HG03196 (cell line): ENCODE results near the gene CUEDC2.

Experiments
- ATAC-seq: cut with Tn5 transposase; IDR thresholded peaks from one replicate; pipeline ENCODE4 v1.9.1; 2021; ENCODE audit not compliant: unreplicated experiment

CUEDC2 gene

GRCh38 chr10:102425444-102425843 lies 6.9 kb downstream of the CUEDC2 start:
- ATAC-seq: no peak

- ATAC-seq: no peak
These were observed 7.5 kb downstream of the CUEDC2 start for GRCh38 chr10:102424916-102425315.

- ATAC-seq: no peak
These were observed 8.2 kb downstream of the CUEDC2 start for GRCh38 chr10:102424145-102424544.

- no peak for ATAC-seq
These were observed 8.9 kb downstream of the CUEDC2 start for GRCh38 chr10:102423372-102423968.

GRCh38 chr10:102422545-102423129 lies 9.7 kb downstream of the CUEDC2 start:
- peak; percentile 23 for ATAC-seq

- no peak for ATAC-seq
These were observed 10.4 kb downstream of the CUEDC2 start for GRCh38 chr10:102421757-102422512.

- no peak for ATAC-seq
These were observed 10.9 kb downstream of the CUEDC2 start for GRCh38 chr10:102421507-102421756.

- ATAC-seq: peak; percentile 57
These were observed 11.5 kb downstream of the CUEDC2 start, which contains the start of gene FBXL15 for GRCh38 chr10:102420714-102421506. FBXL15 (plus strand) TSS chr10:102420836; CDS start chr10:102421130, 294 bp downstream.

- ATAC-seq: no peak
These were observed 12.1 kb downstream of the CUEDC2 start for GRCh38 chr10:102420181-102420713.

- no peak for ATAC-seq
These were observed 12.8 kb downstream of the CUEDC2 start for GRCh38 chr10:102419269-102420180.

- no peak for ATAC-seq
These were observed 13.6 kb downstream of the CUEDC2 start, which contains the start of gene PSD for GRCh38 chr10:102418622-102419268. PSD (minus strand) TSS chr10:102418785; CDS start chr10:102417038, 1,747 bp downstream.

GRCh38 chr10:102416695-102417094 lies 15.7 kb downstream of the CUEDC2 start:
- no peak for ATAC-seq

- no peak for ATAC-seq
These were observed 16.1 kb downstream of the CUEDC2 start for GRCh38 chr10:102416283-102416682.

GRCh38 chr10:102414749-102415148 lies 17.6 kb downstream of the CUEDC2 start:
- no peak for ATAC-seq

GRCh38 chr10:102413806-102414561 lies 18.4 kb downstream of the CUEDC2 start:
- ATAC-seq: no peak

- no peak for ATAC-seq
These were observed 19.2 kb downstream of the CUEDC2 start for GRCh38 chr10:102413053-102413705.

GRCh38 chr10:102412293-102412692 lies 20.1 kb downstream of the CUEDC2 start:
- ATAC-seq: no peak
